ENCODE data around the gene DPP9. TPM values are rescaled to one million over a fixed set of nuclear protein-coding genes. Genes with fewer than 3 reads are reported as not detected.

DPP9 gene
- total RNA-seq, 2 donors from 2014 or later: 42.1 to 50.3 TPM

DNA sequence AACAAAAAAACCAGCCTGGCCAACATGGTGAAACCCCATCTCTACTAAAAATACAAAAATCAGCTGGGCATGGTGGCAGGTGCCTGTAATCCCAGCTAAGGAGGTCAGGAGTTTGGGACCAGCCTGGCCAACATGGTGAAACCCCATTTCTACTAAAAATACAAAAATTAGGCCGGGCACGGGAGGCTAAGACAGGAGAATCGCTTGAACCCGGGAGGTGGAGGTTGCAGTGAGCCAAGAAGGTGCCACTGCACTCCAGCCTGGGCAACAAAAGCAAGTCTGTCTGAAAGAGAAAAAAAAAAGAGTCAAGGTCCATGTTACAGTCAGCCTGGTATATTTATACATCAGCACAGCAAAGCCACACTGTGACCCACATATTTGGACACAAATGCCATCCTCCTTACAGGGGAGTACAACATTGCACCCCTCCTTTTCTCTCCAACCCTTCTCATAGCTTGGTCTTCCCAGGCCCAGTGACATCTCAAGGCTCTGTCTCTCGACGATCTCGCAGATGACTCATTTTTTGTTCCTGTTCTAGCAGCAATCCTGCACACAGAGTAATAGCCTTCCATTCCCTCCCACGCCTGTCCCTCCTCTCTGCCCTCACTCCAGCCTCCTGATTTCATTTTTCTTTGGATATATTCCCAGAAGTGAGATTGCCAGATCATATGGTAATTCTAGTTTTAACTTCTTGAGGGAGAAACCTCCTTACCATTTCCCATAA, 21.0 kb upstream of the DPP9 start:
- intact Hi-C loops (cut with DNase I): no loop called here
- no peak for DNase-seq (ENCODE audit: low spot score)

DNA sequence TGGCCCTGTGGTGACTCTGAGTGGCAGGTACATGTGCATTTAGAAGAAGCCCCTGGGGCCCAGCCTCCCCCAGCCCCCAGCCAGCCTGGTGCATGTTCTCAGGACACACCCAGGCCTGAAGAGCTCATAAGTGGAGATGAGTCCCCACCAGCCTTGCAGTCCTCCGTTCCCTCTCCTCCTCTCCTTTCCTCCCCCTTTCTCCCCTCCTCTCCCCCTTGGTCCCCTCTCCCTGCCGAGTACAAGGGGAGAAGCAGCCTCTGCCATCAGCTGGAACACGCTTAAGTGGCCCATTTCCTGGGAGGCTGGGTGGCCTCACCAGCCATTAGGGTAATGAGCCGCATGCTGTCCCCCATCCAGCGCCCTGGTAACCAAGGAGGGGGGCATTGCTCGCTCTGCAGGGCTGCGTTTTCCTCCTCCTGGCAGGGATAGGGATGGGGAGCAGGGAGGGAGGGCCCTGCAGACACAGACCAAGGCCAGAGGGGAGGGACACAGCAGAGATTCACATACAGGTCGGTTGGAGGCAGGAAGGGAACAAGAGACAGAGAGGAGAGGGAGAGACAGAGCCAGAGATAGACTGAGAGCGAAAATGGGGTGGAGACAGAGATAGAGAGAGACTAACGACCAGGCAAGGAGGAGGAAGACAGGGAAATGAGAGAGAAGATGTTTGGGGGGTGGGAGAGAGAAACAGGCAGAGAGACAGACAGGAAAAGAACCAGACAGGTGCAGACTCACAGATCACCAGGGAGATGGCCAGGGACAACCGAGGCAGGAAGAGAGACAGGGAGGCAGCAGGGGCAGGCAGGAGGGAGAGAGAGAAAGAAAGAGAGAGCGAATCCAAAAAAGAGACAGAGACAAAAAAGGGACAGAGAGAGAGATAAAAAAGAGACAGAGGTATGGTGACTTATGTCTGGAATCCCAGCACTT, 19.3 kb upstream of the DPP9 start:
- DNase-seq (ENCODE audit: low spot score): no peak
- intact Hi-C loops (cut with DNase I): no loop called here

DNA sequence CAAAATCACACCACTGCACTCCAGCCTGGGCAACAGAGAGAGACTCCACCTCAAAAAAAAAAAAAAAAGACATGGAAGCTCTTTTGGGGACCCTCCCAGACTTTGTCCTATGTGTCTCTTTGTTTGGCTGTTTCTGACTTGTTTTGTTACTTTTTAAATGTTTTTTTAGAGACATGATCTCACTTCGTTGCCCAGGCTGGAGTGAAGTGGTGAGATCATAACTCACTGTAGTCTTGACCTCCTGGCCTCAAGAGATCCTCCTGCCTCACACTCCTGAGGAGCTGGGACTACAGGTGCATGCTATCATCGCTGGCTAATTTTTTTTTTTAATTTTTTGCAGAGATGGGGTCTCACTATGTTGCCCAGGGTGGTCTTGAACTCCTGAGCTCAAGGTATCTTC, 16.4 kb upstream of the DPP9 start:
- DNase-seq (ENCODE audit: low spot score): no peak
- intact Hi-C loops (cut with DNase I): no loop called here

DNA sequence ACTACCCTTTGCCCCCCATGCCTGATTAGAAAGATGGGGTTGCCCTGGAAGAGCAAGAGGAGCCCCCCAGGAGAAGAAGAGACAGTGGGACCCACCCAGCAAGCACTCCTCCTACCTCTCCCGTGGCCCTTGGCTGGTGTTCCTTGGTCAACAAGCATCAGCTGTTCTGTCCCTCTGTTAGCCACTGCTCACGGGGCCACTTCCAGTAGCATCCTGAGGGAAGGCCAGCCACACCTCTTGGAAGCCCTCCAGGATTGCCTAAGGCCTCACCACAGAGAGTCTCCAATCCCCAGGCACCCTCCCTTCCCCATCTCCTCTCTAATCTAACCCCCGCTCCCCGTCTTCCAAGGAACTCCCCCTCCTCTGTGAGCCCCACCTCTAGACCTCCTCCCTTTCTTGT, 15.1 kb upstream of the DPP9 start:
- intact Hi-C loops (cut with DNase I): loop anchor here in 1 of 2 donors (5.0 kb wide), 1 partner anchor 49 kb away; no protein-coding TSS in a partner anchor
- DNase-seq (ENCODE audit: low spot score): no peak

DNA sequence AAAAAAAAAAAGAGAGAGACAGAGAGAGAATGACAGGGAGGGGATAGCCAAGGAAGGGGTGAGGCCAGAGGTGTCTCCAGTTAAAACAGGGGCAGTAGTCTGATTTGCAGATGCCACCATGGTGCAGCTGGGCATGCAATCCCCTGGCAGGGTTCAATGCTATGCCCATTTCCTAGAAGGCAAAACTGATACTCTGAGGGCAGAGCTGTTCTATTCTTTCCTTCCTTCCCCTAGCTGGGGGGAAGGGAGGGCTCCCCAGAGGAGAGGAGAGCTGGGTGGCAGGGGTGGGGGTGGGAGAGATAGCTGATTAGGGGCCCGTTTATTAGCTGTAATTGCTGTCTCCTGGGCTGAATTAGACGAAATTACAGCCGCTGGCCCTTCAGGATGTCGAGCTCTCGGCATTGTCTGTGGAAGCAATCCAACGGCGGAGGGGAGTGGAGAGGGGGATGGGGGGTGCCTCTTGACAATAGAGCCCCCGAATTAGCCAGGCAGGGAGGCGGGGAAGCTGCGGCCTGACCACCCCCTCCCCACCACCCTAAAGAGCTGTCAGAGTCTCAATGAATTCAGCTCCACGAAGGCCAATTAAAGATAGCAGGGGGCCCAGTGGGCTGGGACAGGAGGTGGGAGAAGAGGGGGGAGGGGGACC, 14.4 kb upstream of the DPP9 start:
- DNase-seq (ENCODE audit: low spot score): no peak
- intact Hi-C loops (cut with DNase I): loop anchor here in 1 of 2 donors (5.0 kb wide), 1 partner anchor 49 kb away; no protein-coding TSS in a partner anchor

DNA sequence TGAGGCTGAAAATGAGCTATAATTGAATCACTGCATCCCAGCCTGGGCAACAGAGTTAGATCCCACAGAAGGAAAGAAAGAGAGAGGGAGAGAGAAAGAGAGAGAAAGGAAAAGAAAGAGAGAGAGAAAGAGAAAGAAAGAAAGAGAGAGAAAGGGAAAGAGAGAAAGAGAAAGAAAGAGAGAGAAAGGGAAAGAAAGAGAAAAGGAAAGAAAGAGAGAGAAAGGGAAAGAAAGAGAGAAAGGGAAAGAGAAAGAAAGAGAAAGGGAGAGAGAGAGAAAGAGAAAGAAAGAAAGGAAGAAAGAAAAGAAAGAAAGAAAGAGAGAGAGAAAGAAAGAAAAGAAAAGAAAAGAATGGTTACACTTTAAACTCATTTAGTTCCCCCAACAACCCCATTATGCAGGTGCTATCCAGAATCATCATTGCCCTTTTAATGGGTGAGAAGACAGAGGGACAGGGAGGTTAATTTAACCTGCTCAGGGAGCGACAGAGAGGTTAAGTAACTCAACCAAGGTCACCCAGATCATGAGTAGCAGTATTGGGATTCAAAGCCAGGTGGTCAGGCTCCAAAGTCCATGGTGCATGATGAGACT, 10.2 kb upstream of the DPP9 start:
- intact Hi-C loops (cut with DNase I): loop anchor here in 1 of 2 donors (5.0 kb wide), 2 partner anchors 53 to 68 kb away; no protein-coding TSS in a partner anchor
- DNase-seq (ENCODE audit: low spot score): no peak

DNA sequence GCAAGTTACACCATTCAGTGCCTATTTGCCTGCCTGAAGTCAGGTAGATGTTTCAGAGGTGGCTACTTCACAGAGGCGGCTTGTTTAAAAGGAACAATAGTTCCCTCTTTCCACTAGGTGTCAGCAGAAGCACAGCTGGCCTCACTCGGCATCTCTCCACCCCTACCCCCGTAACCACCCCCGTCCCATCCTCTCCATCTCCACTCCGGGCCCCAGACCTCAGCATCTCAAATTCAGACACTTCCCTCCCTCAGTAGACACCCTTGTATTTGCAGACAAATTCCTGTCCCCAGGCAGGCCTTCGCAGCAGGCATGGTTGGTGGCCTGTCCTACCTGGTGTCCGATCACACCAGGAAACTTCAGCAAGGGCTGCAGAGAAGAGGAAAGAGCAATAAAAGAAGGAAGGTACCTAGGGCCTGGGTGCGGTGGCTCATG, 9.1 kb upstream of the DPP9 start:
- DNase-seq (ENCODE audit: low spot score): no peak
- intact Hi-C loops (cut with DNase I): loop anchor here in 1 of 2 donors (5.0 kb wide), 2 partner anchors 55 to 70 kb away; no protein-coding TSS in a partner anchor

DNA sequence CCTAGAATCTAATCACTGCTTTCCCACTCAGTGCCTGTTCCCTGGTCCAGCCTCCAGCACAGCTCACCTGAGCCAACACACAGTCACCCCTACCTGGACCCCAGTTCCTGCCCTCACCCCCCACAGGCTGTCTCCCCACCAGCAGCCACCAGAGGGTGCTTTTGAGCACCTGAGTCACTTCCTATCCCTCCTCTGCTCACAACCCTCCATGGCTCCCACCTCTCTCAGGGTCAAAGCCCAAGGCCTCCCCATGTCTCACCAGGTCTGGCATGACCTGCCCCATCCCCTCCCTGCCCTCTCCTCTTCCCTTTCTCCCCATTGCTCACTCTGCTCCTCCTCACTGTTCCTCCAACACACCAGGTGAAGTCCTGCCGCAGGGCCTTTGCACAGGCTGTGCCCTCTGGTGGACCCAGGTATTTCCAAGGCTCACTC, 7.1 kb upstream of the DPP9 start:
- DNase-seq (ENCODE audit: low spot score): no peak

DNA sequence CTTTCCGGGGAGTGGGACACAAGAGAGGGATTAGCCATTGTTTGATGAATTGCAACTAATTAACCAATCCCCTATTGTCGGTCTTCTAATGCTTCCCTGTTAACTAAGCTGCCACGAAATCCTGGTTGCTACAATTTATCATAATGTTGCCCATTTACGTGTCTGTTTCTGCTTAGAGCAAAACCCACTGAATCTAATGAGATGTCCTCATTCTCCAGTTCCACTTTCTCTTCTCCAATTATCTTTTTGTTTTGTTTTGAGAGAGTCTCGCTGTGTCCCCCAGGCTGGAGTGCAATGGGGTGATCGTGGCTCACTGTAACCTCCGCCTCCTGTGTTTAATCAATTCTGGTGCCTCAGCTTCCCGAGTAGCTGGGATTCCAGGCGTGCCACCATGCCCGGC, 5.2 kb upstream of the DPP9 start:
- intact Hi-C loops (cut with DNase I): no loop called here
- DNase-seq (ENCODE audit: low spot score): no peak

More for the DNA sequence above, 7.1 kb upstream of the DPP9 start:
- intact Hi-C loops (cut with DNase I): loop anchor here in 1 of 2 donors (5.0 kb wide), 2 partner anchors 57 to 72 kb away; no protein-coding TSS in a partner anchor

DNA sequence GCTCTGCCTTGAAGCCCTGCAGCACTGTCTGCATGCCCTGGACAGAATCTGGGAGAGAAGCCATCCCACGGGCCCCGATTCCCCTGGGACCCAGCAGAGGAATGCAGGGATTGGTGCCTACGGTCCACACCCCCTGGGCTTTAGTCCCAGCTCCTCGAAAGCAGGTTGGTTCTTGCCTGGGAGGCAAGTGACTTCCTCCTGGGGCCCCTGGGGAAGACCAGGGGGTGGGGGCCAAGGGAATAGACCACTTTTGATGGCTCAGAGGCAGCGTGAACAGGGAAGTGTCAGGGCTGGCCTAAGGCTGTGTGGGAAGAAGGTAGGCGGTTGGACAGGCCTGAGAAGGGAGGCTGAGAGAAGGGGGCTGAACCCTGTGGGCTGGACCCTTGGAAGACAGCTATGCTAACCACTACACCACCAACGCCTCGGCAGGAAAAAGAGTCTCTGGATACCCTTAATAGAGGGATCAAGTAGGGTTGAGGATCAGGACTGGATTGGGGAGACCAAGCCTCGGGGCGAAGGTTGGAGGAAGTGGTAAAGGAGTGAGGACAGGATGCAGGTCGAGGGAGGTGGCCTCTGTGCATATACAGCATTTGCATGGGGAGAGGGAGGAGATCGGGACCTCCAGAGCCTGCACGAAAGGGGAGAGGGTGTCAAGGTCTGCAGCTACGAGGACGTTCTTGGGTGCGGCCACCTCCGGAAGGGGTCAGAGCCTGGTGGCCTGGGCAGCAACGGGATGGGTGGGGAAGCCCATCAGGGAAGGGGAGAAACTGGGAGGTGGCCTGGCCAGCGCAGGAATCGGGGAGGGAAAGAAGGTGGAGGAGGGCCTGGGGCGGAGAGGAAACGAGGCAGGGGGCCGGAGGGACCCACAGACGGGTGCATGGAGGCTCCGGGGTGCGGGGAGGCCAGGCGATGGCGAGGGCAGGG, 709 bp downstream of the DPP9 start:
- intact Hi-C loops (cut with DNase I): no loop called here

DNA sequence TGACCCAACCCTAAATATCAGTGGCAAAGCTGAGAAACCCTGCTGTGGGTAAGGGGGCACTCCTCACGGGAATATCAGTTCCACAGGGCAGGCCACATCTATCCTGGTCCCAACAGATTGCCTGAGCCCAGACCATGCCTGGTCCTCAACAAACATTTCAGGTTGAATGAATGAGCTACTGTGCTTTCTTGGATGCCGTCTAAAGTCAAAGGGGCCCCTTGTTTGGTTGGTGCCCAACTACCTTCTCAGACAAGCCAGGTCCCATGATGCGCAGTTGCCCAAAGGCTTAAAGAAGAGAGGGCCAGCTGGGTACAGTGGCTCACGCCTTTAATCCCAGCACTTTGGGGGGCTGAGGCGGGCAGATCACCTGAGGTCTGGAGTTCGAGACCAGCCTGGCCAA, 2.4 kb downstream of the DPP9 start:
- no peak for DNase-seq (ENCODE audit: low spot score)

More for the DNA sequence above, 709 bp downstream of the DPP9 start:
- DNase-seq (ENCODE audit: low spot score): peak; percentile 87

DNA sequence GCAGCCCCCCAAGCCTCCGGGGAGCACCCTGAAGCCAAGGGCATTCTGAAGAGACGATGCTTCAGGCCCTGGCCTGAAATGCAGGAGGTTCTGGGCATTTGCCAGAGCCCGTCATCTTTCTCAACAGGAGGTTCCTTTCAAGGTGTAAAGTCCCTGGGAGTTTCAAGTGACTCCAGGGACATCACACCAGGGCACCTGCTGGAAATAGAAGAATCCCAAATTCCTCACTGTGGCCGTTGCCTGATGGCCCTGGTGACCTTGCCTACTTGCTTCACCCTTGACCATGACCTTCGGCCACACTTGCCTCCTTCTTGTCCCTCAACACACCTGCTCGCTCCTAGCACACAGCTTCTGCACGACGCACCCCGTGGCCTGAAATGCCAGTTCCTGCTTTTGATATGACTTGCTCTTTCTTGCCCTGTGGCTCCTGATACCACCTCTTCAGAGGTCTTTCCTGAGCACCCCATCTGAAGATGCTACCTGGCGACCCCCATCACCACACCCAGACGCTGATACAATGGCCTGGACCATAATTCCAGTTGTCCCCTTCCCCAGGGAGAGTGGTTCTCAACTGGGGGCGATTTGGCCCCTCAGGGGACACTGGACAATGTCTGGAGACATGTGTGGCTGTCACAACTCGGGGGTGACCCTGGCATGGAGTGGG, 3.5 kb downstream of the DPP9 start:
- intact Hi-C loops (cut with DNase I): no loop called here
- no peak for DNase-seq (ENCODE audit: low spot score)

More for the DNA sequence above, 2.4 kb downstream of the DPP9 start:
- intact Hi-C loops (cut with DNase I): no loop called here

DNA sequence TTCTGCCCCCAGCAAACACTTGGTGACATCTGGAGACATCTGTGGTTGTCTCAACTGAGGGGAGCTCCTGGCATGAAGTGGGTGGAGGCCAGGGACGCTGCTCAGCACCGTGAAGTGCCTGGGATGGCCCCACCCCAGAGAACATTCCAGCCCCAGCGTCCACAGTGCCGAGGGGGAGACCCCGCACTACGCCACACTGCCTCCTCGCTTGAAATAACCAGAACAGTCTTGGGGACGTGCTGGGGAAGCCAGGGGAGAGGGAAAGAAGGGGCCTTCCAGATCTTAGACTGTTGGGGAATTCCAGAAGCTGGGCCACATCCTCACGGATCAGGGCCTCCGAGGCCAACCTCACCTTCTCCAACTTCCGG, 4.2 kb downstream of the DPP9 start:
- DNase-seq (ENCODE audit: low spot score): no peak
- intact Hi-C loops (cut with DNase I): no loop called here

DNA sequence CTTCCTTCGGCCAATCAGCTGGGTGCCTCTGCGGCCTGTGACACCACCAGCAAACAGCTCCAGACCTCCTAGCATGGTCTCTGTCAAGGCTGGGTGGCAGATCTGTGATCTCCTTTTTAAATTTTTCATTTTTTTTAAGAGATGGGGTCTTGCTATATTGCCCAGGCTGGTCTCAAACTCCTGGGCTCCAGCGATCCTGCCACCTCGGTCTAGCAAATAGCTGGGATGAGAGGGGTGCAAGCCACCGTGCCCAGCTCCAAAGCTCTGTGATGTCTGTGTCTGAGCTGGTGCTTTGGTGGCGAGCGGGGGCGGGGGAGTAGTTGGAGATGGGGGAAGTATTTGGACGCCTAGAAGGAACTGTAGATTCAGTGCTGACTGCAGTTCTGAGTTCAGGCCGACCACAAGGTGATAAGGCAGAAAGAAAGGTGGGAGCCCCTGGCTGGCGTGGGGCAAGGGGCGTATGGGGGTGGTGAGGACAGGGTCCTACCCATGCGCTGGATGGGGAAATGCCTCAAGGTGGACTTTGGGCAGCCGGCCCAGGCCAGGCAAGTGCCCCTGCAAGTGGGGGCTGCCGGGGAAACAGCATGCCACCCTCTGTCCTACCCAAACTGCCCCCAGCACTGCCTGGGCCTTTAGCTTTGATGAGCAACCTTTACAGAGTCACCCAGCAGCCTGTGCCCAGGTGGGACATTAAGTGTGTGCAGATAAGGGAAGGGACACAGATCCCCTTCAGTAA, 5.5 kb downstream of the DPP9 start:
- no peak for DNase-seq (ENCODE audit: low spot score)
- intact Hi-C loops (cut with DNase I): no loop called here

DNA sequence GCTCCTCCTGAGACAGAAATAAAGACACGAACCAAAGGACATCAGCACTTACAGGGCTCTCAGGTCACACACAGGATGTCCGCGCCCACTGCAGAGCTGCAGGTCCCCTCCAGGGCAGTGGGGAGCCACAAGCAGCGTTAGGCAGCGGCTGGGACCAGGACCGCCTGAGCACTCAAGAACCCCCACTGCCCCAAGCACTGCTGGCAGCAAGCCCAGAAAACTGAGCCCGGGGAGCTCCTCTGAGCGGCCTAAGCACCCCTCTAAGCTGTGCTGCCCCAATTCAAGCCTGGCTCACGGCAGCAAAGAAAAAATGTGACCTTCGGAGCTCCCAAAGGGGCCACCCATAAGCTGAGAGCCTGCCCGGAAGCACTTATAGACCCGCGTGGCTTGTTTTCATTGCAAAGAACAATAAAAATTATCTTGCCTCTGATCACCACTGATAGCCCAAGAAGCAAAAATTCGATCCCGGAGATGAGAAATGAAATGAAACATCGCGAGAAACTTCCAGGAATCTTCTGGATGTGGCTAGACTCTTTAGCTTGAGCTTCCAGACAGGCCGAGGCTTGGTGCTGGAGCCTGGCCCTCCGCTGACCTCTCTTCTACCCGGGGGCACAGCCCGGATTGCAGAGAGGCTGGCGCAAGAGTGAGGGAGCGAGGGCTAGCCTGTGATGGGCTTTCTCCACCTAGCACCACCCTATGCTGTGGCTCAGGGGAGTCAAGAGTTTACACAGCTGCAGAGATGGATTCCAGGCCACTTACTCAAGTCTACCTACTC, 6.3 kb downstream of the DPP9 start:
- DNase-seq (ENCODE audit: low spot score): no peak
- intact Hi-C loops (cut with DNase I): no loop called here

DNA sequence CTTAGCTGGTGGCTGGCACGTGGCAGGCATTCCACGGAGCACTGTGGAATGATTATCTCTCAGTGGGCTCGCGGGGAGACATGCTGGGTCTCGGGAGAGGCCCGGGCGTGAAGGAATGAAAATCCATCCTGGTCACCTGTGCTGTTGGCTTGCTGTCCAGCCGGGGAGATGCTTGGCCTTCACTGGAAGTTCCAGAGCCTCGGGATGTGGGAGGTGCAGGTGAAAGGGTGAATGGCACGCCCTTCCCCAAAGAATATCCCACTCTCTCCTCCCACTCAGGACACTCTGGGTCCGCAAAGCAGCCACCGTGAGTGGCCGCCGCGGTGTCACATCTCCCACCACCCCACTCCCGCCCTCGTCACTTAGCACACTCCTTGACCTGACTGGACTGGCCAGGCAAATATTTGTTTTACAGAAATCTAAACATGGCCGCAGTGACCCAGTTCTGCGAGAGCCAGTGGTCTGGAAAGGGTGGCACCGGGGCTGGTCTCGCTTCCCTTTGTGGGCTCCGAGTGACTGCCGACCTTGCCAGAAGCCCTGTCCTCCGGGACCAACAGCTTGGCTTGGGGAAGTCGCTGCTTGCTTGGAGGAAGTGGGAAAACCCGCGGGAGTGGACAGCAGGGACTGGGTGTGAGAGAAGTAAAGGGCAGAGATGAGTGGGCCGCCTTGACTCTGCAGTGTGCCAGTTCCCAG, 8.0 kb downstream of the DPP9 start:
- intact Hi-C loops (cut with DNase I): no loop called here
- no peak for DNase-seq (ENCODE audit: low spot score)

All from posterior vena cava (tissue), 2 donors.